Measurements from ENCODE around the gene SESN3. TPM values are rescaled to one million over a fixed set of nuclear protein-coding genes. Genes with fewer than 3 reads are reported as not detected.
A peak's percentile ranks its signal among the peaks of the same experiment; 100 is the strongest.
"Not testable (repeated sequence)": the region's sequence is repeated elsewhere in the genome, so short reads cannot be mapped to it uniquely, and the experiment has no call there.

SESN3 gene
- total RNA-seq, 1 donor from 2014 or later: 8.1 TPM

DNA sequence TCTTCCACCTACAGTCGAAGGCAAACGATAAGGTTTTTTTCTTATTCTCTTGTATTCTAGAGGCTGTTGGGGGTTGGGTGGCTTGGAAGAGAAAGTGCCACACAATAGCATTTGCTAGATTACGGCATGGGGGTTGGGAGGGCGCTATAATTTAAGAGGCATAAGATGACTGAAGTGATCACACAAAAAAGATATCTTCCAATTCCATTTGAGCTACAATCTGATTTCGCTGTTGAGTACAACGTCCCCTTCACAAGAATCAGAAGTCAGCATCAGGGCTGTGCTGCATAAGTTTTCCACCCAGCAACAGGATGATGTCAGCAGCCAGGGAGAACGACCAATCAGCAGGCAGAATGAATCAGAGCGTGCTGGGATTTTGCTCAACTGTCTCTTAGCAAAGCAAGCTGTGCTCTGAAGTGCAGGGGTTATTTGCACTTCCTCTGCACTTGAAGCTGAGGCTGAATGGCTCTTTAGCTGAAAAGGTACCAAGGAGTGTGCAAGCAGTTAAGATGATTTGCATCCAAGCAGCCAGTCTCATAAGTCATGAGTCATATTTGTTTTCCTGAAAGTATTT is 23.2 kb upstream of the SESN3 start:
- intact Hi-C loops (cut with micrococcal nuclease): no loop called here
- TF ChIP-seq, protein P1, sequence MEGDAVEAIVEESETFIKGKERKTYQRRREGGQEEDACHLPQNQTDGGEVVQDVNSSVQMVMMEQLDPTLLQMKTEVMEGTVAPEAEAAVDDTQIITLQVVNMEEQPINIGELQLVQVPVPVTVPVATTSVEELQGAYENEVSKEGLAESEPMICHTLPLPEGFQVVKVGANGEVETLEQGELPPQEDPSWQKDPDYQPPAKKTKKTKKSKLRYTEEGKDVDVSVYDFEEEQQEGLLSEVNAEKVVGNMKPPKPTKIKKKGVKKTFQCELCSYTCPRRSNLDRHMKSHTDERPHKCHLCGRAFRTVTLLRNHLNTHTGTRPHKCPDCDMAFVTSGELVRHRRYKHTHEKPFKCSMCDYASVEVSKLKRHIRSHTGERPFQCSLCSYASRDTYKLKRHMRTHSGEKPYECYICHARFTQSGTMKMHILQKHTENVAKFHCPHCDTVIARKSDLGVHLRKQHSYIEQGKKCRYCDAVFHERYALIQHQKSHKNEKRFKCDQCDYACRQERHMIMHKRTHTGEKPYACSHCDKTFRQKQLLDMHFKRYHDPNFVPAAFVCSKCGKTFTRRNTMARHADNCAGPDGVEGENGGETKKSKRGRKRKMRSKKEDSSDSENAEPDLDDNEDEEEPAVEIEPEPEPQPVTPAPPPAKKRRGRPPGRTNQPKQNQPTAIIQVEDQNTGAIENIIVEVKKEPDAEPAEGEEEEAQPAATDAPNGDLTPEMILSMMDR (IDR thresholded peaks at IDR 0.05; ENCODE audit: borderline replicate concordance): no peak
- Histone ChIP-seq H3K27ac (replicated peaks) (peak overlapping the region; percentile 45), H3K4me3 (peak overlapping the region; percentile 51), H3K36me3 (no peaks in the 10 kb centered on the region), H3K4me1 (peaks cover 15% of the 10 kb centered on the region), H3K27me3 (ENCODE audit: low read depth) (no peaks in the 10 kb centered on the region), H3K9me3 (replicated peaks) (no peaks in the 10 kb centered on the region)
- peak; percentile 67 for DNase-seq

DNA sequence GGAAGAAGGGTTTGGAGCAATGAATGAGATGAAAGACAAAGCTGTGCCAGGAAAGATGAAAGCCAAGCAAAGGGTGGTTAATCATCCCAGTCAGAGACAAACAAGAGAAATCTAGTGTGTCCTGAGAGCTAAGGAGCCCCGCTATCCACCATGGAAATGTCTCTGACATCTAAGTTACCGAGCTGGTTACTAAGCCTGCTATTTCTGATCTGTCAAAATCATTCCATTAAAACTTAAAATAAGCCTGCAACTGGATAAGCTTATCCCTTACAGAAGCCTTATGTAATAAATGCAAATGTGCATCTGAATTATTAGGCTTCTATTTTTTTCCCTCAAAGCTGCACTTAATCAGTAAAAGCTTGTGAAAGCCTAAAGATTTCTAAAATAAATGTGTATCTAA is 22.1 kb upstream of the SESN3 start:
- TF ChIP-seq, protein P1 (IDR thresholded peaks at IDR 0.05; ENCODE audit: borderline replicate concordance): no peak
- no peaks in the 10 kb centered on the region for H3K9me3 ChIP-seq (replicated peaks)
- peaks cover 15% of the 10 kb centered on the region for H3K4me1 ChIP-seq
- no peaks in the 10 kb centered on the region for H3K36me3 ChIP-seq
- H3K27ac ChIP-seq (replicated peaks): no peak overlapping the region
- intact Hi-C loops (cut with micrococcal nuclease): no loop called here
- no peaks in the 10 kb centered on the region for H3K27me3 ChIP-seq (ENCODE audit: low read depth)
- DNase-seq: no peak
- no peak overlapping the region for H3K4me3 ChIP-seq

DNA sequence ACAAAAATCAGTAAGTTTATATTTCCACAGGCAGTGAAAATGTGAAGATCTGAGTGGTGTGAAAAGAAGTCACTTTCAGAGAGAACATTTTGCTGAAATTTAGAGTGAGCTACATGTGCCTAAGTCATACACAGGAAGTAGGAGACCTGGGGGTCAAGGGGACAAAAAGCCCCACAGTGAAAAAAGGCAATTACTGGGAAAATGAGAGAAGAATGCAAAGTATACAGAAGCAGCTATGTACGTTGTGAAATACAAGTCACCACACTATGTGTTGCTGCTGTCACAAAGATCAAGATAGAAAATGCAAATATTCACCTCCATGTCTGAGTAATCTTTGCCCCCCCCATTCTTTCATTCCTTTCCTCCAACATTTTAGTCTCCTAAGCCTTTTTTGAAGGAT is 21.6 kb upstream of the SESN3 start:
- no peak for DNase-seq
- Histone ChIP-seq H3K9me3 (replicated peaks) (no peaks in the 10 kb centered on the region), H3K4me3 (no peak overlapping the region), H3K27me3 (ENCODE audit: low read depth) (no peaks in the 10 kb centered on the region), H3K4me1 (peaks cover 15% of the 10 kb centered on the region), H3K27ac (replicated peaks) (no peak overlapping the region), H3K36me3 (no peaks in the 10 kb centered on the region)
- TF ChIP-seq, protein P1 (IDR thresholded peaks at IDR 0.05; ENCODE audit: borderline replicate concordance): no peak
- intact Hi-C loops (cut with micrococcal nuclease): no loop called here

DNA sequence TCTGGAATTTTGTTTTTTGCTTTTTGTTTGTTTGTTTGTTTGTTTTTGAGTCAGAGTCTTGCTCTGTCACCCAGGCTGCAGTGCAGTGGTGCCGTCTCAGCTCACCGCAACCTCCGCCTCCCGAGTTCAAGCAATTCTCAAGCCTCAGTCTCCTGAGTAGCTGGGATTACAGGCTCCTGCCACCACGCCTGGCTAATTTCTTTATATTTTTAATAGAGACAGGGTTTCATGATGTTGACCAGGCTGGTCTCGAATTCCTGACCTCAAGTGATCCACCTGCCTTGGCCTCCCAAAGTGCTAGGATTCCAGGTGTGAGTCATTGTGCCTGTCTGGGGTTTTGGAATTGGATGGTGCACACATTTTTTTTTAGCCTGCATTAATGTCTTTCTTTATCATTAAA is 20.9 kb upstream of the SESN3 start:
- intact Hi-C loops (cut with micrococcal nuclease); H3K36me3 ChIP-seq; H3K27ac ChIP-seq (replicated peaks); DNase-seq; H3K9me3 ChIP-seq (replicated peaks); H3K27me3 ChIP-seq (ENCODE audit: low read depth); H3K4me3 ChIP-seq: not testable (repeated sequence)
- H3K4me1 ChIP-seq: peaks cover 15% of the 10 kb centered on the region

DNA sequence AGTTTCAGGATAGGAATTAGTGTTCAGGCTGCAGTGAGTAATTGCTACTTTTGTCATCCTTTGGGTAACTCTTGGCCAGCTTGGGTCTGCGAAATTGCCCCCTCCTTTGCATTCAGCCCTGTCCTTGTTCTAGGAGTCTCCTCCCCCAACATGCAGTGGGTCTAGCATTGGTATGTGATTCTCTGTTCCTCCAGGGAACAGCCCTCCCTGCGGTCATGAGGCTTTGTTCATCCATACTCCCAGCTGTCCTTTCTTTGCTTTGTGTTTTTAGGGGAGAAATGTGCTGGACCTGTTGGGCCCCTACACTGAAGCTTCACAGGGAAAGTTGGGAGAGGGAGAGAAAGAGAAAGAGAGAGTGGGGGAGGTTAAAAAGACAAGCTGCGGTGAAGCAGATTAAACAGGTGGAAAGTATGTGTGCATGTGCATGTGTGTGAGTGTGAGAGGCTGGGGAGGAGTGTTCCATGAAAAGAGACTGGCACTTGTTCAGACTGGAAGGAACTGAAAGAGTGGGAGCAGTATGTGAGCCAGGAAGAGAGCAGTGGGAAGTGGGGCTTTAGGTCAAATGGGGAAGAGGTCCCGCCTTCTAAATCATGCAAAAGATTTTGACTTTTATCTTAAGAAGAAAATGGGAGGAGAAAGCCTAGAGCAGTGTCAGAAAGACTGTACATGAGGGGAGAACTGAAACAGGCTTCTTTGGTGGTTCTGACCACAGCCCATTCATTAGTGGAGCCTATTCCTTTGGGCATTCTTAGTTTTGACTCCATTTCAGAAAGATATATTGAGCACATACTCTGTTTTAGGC is 17.9 kb upstream of the SESN3 start:
- DNase-seq: no peak
- TF ChIP-seq, protein P1 (IDR thresholded peaks at IDR 0.05; ENCODE audit: borderline replicate concordance): no peak
- Histone ChIP-seq H3K4me1 (peaks cover 3% of the 10 kb centered on the region), H3K4me3 (no peak overlapping the region), H3K27ac (replicated peaks) (no peak overlapping the region), H3K9me3 (replicated peaks) (no peaks in the 10 kb centered on the region), H3K27me3 (ENCODE audit: low read depth) (no peaks in the 10 kb centered on the region), H3K36me3 (no peaks in the 10 kb centered on the region)
- intact Hi-C loops (cut with micrococcal nuclease): no loop called here

DNA sequence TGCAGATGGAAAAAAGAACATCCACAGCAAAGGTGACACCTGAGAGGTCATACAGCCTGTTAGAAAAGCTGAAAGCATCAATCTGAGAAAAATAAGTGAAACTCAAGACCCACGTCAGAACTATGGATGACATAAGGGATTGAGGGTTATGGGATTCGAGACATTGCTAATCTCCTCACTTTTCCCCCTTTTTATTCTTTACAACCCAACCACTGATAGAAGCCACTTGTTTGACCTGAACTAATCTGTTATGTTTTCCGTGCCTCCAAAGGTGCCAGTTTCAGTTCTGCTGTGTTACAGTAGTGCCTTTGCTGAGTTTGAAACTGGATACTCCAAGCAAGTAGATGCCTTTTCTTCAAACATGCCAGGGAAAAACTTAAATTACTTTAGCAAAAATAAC is 16.9 kb upstream of the SESN3 start:
- Histone ChIP-seq H3K9me3 (replicated peaks) (no peaks in the 10 kb centered on the region), H3K4me1 (no peaks in the 10 kb centered on the region), H3K27ac (replicated peaks) (no peak overlapping the region), H3K27me3 (ENCODE audit: low read depth) (no peaks in the 10 kb centered on the region), H3K36me3 (no peaks in the 10 kb centered on the region), H3K4me3 (no peak overlapping the region)
- TF ChIP-seq, protein P1 (IDR thresholded peaks at IDR 0.05; ENCODE audit: borderline replicate concordance): no peak
- intact Hi-C loops (cut with micrococcal nuclease): no loop called here
- DNase-seq: no peak
